Measurements from ENCODE around the gene PARD3B. TPM values are rescaled to one million over a fixed set of nuclear protein-coding genes. Genes with fewer than 3 reads are reported as not detected.

Gene PARD3B
- total and polyA plus RNA-seq, 8 donors, result 1.8 to 42.6 (median 15.1) TPM

GRCh38 chr2:205189301-205189700 is 644.0 kb downstream of the PARD3B start:
- 80 to 89% (median 87%) methylated on average over 7 of the region's 7 CpGs for WGBS, 5 donors
- Histone ChIP-seq H3K36me3 (peaks cover 0 to 12% (median 4%) of the 10 kb centered on the region in 4 donors), H3K27ac (no peak overlapping the region), H3K4me1 (peaks cover 0 to 7% (median 1%) of the 10 kb centered on the region in 4 donors), H3K4me3 (no peak overlapping the region), H3K9me3 (no peaks in the 10 kb centered on the region), H3K27me3 (no peaks in the 10 kb centered on the region)
- peak in 1 of 2 donors; percentile 37 for DNase-seq
- no peak for TF ChIP-seq POLR2AphosphoS5 (IDR thresholded peaks at IDR 0.05)
- TF ChIP-seq CTCF (IDR thresholded peaks at IDR 0.05), result no peak
- TF ChIP-seq POLR2A (IDR thresholded peaks at IDR 0.05), result no peak
- TF ChIP-seq EP300 (IDR thresholded peaks at IDR 0.05), result no peak
- intact Hi-C loops (cut with DNase I; ENCODE audit: low total_unique reads), result no loop called here

- TF ChIP-seq POLR2A (IDR thresholded peaks at IDR 0.05) (no peak), EP300 (IDR thresholded peaks at IDR 0.05) (no peak), CTCF (IDR thresholded peaks at IDR 0.05) (no peak), POLR2AphosphoS5 (IDR thresholded peaks at IDR 0.05) (no peak)
- Histone ChIP-seq H3K27me3 (no peaks in the 10 kb centered on the region), H3K4me1 (peaks cover 0 to 7% (median 1%) of the 10 kb centered on the region in 4 donors), H3K27ac (no peak overlapping the region), H3K9me3 (no peaks in the 10 kb centered on the region), H3K36me3 (peaks cover 0 to 12% (median 4%) of the 10 kb centered on the region in 4 donors), H3K4me3 (no peak overlapping the region)
- DNase-seq, result no peak
- intact Hi-C loops (cut with DNase I; ENCODE audit: low total_unique reads), result no loop called here
- WGBS, 5 donors, result 74 to 91% (median 75%) methylated on average over 2 of the region's 2 CpGs
These were observed 645.3 kb downstream of the PARD3B start for GRCh38 chr2:205190528-205190927.

- Histone ChIP-seq H3K27ac (no peak overlapping the region), H3K27me3 (no peaks in the 10 kb centered on the region), H3K4me3 (no peak overlapping the region), H3K4me1 (peaks cover 0 to 2% (median 0%) of the 10 kb centered on the region in 4 donors), H3K9me3 (no peaks in the 10 kb centered on the region), H3K36me3 (peaks cover 0 to 12% (median 4%) of the 10 kb centered on the region in 4 donors)
- TF ChIP-seq POLR2A (IDR thresholded peaks at IDR 0.05), result no peak
- TF ChIP-seq EP300 (IDR thresholded peaks at IDR 0.05), result no peak
- no peak for TF ChIP-seq POLR2AphosphoS5 (IDR thresholded peaks at IDR 0.05)
- TF ChIP-seq CTCF (IDR thresholded peaks at IDR 0.05), result no peak
- DNase-seq, result no peak
- intact Hi-C loops (cut with DNase I; ENCODE audit: low total_unique reads), result no loop called here
- WGBS, 5 donors, result 72 to 89% (median 80%) methylated on average over 5 of the region's 5 CpGs
These were observed 648.0 kb downstream of the PARD3B start for GRCh38 chr2:205193125-205193835.

GRCh38 chr2:205193836-205194228 is 648.6 kb downstream of the PARD3B start:
- TF ChIP-seq EP300 (IDR thresholded peaks at IDR 0.05) (no peak), POLR2AphosphoS5 (IDR thresholded peaks at IDR 0.05) (no peak), CTCF (IDR thresholded peaks at IDR 0.05) (no peak), POLR2A (IDR thresholded peaks at IDR 0.05) (no peak)
- Histone ChIP-seq H3K36me3 (peaks cover 0 to 12% (median 4%) of the 10 kb centered on the region in 4 donors), H3K27me3 (no peaks in the 10 kb centered on the region), H3K4me1 (no peaks in the 10 kb centered on the region), H3K4me3 (no peak overlapping the region), H3K27ac (no peak overlapping the region), H3K9me3 (no peaks in the 10 kb centered on the region)
- intact Hi-C loops (cut with DNase I; ENCODE audit: low total_unique reads), result no loop called here
- no peak for DNase-seq
- 78 to 86% (median 83%) methylated on average over 4 of the region's 4 CpGs for WGBS, 5 donors

Data from stomach (tissue), 9 donors.